Heart right ventricle (tissue), 16 donors: Measurements from ENCODE around the gene DOC2B. TPM values are rescaled to one million over a fixed set of nuclear protein-coding genes. Genes with fewer than 3 reads are reported as not detected.
A peak's percentile ranks its signal among the peaks of the same experiment; 100 is the strongest.

ENCODE experiments used
- ATAC-seq, 8 donors: fragments of 200-7000 bp; cut with Tn5 transposase; one replicate each; pipeline ENCODE4 v1.9.1; 2020; ENCODE audit warnings: mild to moderate bottlenecking in 8 of 8, moderate library complexity in 8 of 8, moderate number of reproducible peaks in 1 of 8
- DNase-seq, 2 donors: peaks; one replicate each; pipeline ENCODE4 v3.0.0-alpha.2; 2020
- H3K27ac ChIP-seq, 10 donors: fragments of 200-600 bp; sonication (generic) in 2 of 10; one replicate each; pipeline versions ENCODE4 v1.5.0 to v1.8.0; 2020 to 2022; ENCODE audit warnings: mild to moderate bottlenecking in 3 of 10
- H3K27me3 ChIP-seq, 7 donors: fragments of 200-600 bp; one replicate each; pipeline ENCODE4 v1.8.0; 2021 to 2022; ENCODE audit warnings: mild to moderate bottlenecking in 2 of 7
- H3K36me3 ChIP-seq, 9 donors: fragments of 200-600 bp; sonication (generic) in 1 of 9; one replicate each; pipeline versions ENCODE4 v1.5.0 to v1.8.0; 2020 to 2022; ENCODE audit warnings: mild to moderate bottlenecking in 2 of 9
- H3K4me1 ChIP-seq, 9 donors: fragments of 200-600 bp; sonication (generic) in 1 of 9; one replicate each; pipeline versions ENCODE4 v1.5.0 to v1.8.0; 2020 to 2022; ENCODE audit warnings: mild to moderate bottlenecking in 4 of 9
- H3K4me3 ChIP-seq, 10 donors: fragments of 200-600 bp; sonication (generic) in 2 of 10; one replicate each; pipeline versions ENCODE4 v1.5.0 to v1.8.0; 2020 to 2022; ENCODE audit warnings: mild to moderate bottlenecking in 7 of 10, moderate library complexity in 2 of 10
- H3K9me3 ChIP-seq, 11 donors: fragments of 200-600 bp in 10 of 11; sonication (generic) in 2 of 11; one replicate each; pipeline versions ENCODE4 v1.5.0 to v1.8.0; 2013 to 2022; ENCODE audit warnings: mild to moderate bottlenecking in 2 of 11, control low read depth in 1 of 11, moderate library complexity in 1 of 11
- CTCF ChIP-seq, 9 donors: fragments of 200-600 bp; sonication (generic) in 2 of 9; IDR thresholded peaks; one replicate each; pipeline versions ENCODE4 v1.5.0 to v1.8.0; 2021 to 2022; ENCODE audit warnings: antibody characterized with exemption in 9 of 9, mild to moderate bottlenecking in 5 of 9, moderate library complexity in 1 of 9
- WGBS, 2 donors: extraction: QIAGEN DNeasy Blood & Tissue Kit; methylation state at CpG; one replicate each; pipeline ENCODE4 v1.1.7; 2013; ENCODE audit warnings: inconsistent platforms in 1 of 2; 5-methylcytosine and 5-hydroxymethylcytosine counted together
- intact Hi-C, 10 donors: fragments of 100-400 bp; cut with DNase I; formaldehyde crosslinking; loops; one replicate each; pipeline versions ENCODE4 v1.11.1 to v1.14.2; 2022
- polyA plus RNA-seq, 2 donors: library from polyadenylated mRNA; stranded (reverse); fragments of 200-250 nt; gene quantifications; one replicate each; pipeline ENCODE4 v1.2.3, GENCODE V29; 2013
- total RNA-seq, 10 donors: library from RNA; stranded (reverse); fragmentation: NEBNext Ultra II Directional in 3 of 10; extraction: Animal tissue kit (Norgen Biotek cat#: 25700) in 3 of 10; gene quantifications; one replicate each; pipeline versions ENCODE4 v1.2.1 to v1.2.4, GENCODE V29; 2021 to 2023
- donor health status: Arrhythmogenic right ventricular cardiomyopathy.
- donor health status: ischemic (EF 13 %, LVEDD 7.1; RV severe dilation, severe dysfunction).
- donor health status: healthy with polysubstance abuse.
- donor health status: DM: no; HTN: yes; CAD: no.
- donor health status: DM: no; HTN: no; CAD: no.
- donor health status: ischemic (EF 25% LVEDD 6.9; RV normal size, moderate dysfunction).
- donor health status: ischemic (EF 25% LVEDD 5.7; RV mildly dilated, moderate dysfunction).
- donor health status: healthy.
- donor health status: DM: yes; HTN: yes; CAD: no.
- donor health status: Ischemic cardiomyopathy.
- donor health status: ischemic (EF 35%, LVEDD 5.7; RV mildly dilated, moderate dysfunction).
- donor health status: nonischemic (EF 11% LVEDD 7.7; RV severe dilation, severe dysfunction).
- donor health status: DM: yes; HTN: yes; CAD: no.
- donor health status: PGD.
- donor health status: ischemic (EF 29% LVEDD 5.4; RV normal size, mild dysfunction).
- donor health status: nonischemic (EF 23%, LVEDD 6.1; RV moderate dilation, normal function).

DOC2B gene
- total and polyA plus RNA-seq, 12 donors: 2.5 to 13.0 (median 4.6) TPM

- Histone ChIP-seq H3K4me1 (peaks cover 0 to 49% (median 18%) of the 10 kb centered on the region in 9 donors), H3K27me3 (no peaks in the 10 kb centered on the region), H3K27ac (peak overlapping the region in 8 of 10 donors; percentile 6 to 75 (median 63)), H3K9me3 (no peaks in the 10 kb centered on the region), H3K36me3 (no peaks in the 10 kb centered on the region), H3K4me3 (no peak overlapping the region)
- intact Hi-C loops: no loop called here
- 61 to 69% methylated on average over 8 of the region's 8 CpGs for WGBS, 2 donors
- TF ChIP-seq CTCF (IDR thresholded peaks at IDR 0.05): no peak
- DNase-seq (no peak), ATAC-seq (peak in 1 of 8 donors; percentile 32)
Observed at GRCh38 chr17:228951-229708, 47.7 kb upstream of the DOC2B start.

GRCh38 chr17:227946-228615 lies 46.6 kb upstream of the DOC2B start:
- intact Hi-C loops: no loop called here
- no peaks in the 10 kb centered on the region for H3K27me3 ChIP-seq
- H3K4me3 ChIP-seq: no peak overlapping the region
- H3K36me3 ChIP-seq: no peaks in the 10 kb centered on the region
- DNase-seq (no peak), ATAC-seq (no peak)
- TF ChIP-seq CTCF (IDR thresholded peaks at IDR 0.05): no peak
- H3K9me3 ChIP-seq: no peaks in the 10 kb centered on the region
- H3K4me1 ChIP-seq: peaks cover 0 to 44% (median 14%) of the 10 kb centered on the region in 9 donors
- 71 to 75% methylated on average over 19 of the region's 19 CpGs for WGBS, 2 donors
- peak overlapping the region in 5 of 10 donors; percentile 8 to 75 (median 70) for H3K27ac ChIP-seq

GRCh38 chr17:227078-227945 lies 45.9 kb upstream of the DOC2B start:
- Histone ChIP-seq H3K4me1 (peaks cover 0 to 38% (median 10%) of the 10 kb centered on the region in 9 donors), H3K27ac (peak overlapping the region in 5 of 10 donors; percentile 19 to 75 (median 47)), H3K4me3 (no peak overlapping the region), H3K27me3 (no peaks in the 10 kb centered on the region), H3K36me3 (no peaks in the 10 kb centered on the region), H3K9me3 (no peaks in the 10 kb centered on the region)
- ATAC-seq: peak in 6 of 8 donors; percentile 23 to 63 (median 29)
- no peak for TF ChIP-seq CTCF (IDR thresholded peaks at IDR 0.05)
- no peak for DNase-seq
- 56 to 62% methylated on average over 15 of the region's 15 CpGs for WGBS, 2 donors
- intact Hi-C loops: no loop called here
